NCI-H82 treated with DMSO at 0.1 percent for 48 hours (cell line): ENCODE results near the gene ERGIC1.
"Not testable (repeated sequence)": the region's sequence is repeated elsewhere in the genome, so short reads cannot be mapped to it uniquely, and the experiment has no call there.

Experiments used
- DNase-seq: peaks from one replicate; lab custom pipeline; 2025; ENCODE audit not compliant: unreplicated experiment; lab: John Stamatoyannopoulos, UW

Gene ERGIC1

GRCh38 chr5:172862165-172862801 is 28.2 kb downstream of the ERGIC1 start:
- DNase-seq: no peak

- DNase-seq: not testable (repeated sequence)
These were observed 30.1 kb downstream of the ERGIC1 start for GRCh38 chr5:172864171-172864570.

GRCh38 chr5:172864747-172865146 is 30.7 kb downstream of the ERGIC1 start:
- DNase-seq: no peak

DNA sequence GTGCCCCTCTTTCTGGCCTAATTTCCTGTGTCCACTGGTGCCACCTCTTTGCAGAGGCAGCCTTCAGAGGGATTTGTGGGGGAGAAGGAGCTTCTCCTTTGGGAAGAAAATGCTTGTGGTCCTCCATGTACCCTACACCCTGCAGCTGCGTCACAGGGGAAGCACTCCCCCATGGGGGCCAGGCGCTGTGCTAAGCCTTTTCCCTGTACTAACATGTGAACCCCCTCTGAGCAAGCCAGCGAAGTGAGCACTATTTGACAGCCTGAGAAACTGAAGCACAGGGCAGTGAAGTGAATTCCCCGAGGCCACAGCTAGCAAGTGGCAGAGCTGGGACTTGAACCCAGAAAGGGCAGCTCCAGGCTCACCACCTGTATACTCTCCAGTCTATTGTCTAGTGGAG is 32.3 kb downstream of the ERGIC1 start:
- no peak for DNase-seq

DNA sequence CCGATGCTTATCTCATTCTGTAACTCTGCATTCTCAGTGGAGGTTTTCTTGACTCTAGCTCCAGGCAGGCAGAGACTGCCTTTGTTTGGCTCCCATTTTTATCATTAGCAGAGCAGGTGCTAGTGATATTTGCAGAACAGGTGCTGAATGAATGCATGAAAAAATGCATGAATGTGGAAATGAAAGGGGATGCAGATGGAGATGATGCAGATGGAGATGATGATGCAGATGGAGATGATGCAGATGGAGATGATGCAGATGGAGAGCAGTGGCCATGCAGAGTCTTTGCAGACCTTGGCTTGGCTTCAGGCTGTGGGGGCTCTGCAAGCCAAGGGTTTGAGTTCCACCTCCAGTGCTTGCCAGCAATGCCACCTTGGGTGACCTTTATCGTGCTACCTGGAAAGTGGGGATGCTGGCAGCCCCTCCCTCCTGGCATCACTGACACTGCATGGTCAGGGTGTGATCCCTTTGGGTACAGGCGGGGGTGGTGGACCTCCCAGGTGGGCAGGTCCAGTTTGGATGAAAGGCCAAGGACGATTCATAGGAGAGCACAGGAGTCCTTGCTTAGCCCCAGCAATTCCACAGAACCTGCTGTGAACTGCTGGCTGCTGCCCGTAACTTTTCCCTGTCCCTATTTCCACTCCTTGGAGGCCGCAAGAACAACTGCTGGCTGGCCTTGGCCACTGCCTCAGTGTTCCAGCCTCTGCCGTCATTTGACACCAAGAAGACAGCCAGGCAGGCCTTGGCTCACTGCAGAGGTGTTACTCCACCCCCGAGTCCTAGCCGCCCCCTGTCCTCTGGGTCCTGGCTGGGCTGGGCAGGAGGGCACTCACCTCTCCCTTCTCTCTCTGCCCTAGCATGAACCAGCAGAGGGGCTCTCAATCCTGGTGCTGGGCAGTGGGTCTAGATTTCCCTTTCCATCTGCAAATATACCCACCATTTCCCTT is 33.0 kb downstream of the ERGIC1 start:
- DNase-seq: no peak

DNA sequence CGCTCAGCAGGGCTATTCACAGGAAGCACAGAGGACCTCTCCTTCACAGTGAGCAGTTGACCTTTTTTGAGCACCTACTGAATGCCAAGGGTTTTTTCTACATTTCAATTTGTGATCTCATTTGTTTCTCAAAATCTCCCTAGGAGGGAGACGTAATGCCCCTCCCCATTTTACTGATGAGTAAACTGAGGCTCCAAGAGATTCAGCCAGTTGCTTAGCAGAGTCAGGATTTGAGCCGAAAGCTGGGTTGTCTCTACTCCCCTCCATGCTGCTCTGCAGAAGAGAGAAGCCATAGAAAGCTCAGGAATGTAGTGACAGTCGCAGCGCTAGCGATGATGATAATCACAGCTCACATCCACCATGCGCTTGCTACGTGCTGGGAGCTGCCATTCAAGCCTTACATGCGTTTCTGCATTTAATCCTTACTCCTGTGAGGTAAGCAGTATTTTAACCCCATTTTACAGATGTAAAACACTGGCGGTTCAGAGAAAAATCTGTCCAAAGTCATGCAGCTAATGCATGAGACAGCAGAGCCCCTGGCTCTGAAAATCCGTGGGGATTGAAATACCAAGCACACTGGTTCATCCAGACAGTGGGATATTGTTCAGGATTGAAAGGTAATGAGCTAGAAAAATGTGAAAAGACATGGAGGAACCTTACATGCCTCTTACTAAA is 33.8 kb downstream of the ERGIC1 start:
- DNase-seq: no peak

DNA sequence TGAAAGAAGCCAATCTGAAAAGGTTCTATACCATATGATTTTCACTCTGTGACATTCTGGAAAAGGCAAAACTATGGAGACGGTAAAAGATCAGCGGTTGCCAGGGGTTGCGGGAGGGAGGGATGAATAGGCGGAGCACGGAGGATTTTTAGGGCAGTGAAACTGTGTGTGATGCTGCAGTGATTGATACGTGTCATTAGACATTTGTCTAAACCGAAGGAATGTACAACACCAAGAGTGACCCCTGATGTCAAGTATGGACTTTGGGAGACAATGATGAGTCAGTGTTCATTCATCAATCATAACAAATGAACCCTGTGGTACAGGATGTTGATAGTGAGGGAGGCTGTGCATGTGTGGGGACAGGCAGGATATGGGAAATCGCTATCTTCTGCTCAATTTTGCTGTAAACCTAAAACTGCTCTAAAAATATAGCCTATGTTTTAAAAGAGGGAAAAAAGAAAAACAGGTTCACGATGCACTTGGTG is 34.4 kb downstream of the ERGIC1 start:
- no peak for DNase-seq

- no peak for DNase-seq
These were observed 35.0 kb downstream of the ERGIC1 start for GRCh38 chr5:172868924-172869591.

DNA sequence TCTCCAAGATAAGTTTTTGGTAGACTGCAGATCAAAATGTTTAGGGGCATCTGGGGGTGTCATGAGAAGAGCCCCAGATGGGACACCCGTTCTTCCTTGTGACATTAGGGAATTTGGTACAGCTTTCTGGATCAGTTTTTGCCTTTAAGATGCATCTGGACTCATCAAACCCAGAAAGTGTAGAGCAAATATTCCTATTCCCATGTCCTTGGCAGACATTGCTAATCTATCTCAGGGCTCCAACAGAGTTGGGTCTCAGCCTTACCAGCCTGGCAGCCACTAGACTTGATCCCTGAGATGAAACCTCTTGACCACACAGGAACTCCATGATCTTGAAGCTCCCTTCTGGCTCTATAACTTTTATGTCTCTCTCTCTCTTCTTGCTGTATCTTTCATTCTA is 35.6 kb downstream of the ERGIC1 start:
- DNase-seq: no peak

DNA sequence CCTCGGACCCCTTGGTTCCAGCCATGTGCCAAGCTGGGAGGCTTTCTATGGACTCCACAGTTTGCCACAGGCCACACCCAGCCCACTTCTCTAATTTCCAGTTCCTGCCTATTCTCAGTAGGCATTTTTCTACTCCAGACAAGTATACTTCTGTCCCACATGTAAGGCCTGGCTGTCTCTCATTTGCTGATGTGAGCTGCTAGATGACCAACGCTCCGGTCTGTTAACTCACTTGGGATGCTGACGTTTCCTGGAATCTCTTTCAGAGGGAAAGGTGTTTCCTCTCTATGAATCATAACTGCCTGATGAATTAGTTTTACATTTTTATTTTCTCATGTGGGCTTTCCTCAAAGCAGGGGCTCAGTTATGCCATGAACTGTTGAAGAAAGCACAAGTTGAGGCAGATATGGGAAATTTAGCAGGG is 36.3 kb downstream of the ERGIC1 start:
- DNase-seq: no peak

DNA sequence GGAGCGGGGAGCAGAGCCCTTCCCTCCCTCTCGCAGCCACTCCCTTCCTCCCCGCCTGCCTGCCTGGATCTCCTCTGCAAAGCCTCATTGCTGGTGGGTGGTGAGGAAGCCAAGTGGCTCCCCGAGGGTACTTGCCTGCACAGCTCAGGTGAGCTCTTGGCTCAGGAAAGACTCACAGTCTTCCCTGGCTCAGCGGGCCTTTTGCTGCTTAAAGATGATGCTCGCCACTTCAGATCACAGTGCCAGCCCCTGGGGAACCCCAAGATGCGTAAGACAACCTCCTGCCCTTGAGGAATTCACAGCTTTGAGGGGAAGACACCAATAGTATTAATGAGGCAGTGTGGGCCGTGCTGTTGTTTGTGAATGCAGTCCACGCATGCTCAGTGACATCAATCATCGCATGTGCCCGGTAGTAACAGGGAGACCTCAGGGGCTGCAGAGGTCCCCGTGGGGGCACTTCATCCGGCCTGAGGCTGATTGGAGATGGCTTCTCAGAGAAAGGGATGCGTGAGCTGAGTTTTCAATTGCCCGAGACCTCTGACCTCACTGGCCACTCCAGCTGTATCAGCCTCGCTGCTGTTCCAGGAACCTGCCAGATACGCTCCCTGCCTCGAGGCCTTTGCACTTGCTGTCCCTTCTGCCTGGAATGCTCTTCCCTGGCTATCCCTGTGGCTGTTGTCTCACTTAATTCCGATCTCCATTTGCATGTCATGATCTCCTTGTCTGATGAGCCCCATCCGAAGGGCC is 36.8 kb downstream of the ERGIC1 start:
- DNase-seq: no peak

GRCh38 chr5:172871536-172871935 is 37.5 kb downstream of the ERGIC1 start:
- no peak for DNase-seq

DNA sequence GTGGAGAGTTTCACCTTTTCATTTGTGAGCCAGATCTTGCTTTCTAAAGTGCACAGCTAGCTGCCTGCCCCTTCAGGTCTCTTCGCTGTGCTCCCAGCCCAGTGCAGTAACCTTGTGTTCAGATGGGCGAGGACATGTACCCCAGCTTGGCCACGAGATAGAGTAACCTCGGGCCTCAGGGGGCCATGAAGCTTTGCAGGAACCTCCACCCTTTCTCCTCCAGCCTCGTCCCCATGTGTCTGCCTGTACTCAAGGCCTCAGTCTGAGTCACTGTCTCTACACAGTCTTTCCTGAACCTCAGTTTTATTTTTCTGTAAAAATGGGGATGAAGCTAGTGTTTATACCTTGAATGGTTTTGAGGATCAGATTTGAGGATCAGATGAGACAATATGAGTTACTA is 37.9 kb downstream of the ERGIC1 start:
- no peak for DNase-seq

GRCh38 chr5:172872997-172873491 is 39.0 kb downstream of the ERGIC1 start:
- DNase-seq: no peak

GRCh38 chr5:172873513-172873912 is 39.5 kb downstream of the ERGIC1 start:
- DNase-seq: no peak

DNA sequence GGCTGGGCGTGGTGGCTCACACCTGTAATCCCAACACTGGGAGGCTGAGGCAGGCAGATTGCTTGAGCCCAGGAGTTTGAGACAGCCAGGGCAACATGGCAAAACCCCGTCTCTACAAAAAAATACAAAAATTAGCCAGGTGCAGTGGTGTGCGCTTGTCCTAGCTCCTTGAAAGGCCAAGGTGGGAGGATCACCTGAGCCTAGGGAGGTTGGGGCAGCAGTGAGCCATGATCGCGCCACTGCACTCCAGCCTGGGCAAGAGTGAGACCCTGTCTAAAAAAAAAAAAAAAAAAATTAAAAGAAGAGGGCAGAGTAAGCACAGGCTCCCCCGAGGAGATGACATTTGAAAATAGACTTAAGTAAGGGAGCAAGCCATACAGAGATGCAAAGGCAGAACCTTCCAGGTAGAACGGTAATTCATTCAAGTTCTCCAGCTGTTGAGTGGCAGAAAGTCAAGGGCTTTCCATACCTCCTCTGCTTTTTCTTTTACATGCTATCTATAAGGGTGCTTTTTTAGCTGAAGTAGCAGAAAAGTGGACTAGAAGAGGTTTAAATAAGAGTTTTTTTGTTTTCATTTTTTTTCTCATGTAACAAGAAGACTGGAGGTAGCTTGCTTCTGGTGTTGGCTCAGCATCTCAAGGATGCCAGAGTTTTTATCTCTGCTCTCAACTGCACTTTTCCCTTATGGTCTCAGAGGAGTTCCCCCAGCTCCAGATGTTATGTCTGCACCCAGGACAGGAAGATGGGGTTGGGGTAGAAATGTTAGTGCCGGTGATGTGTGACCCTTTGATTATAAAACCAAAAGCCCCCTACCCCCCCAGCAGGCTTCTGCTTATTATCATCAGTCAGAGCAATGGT is 40.8 kb downstream of the ERGIC1 start:
- no peak for DNase-seq

- no peak for DNase-seq
These were observed 41.6 kb downstream of the ERGIC1 start for GRCh38 chr5:172875505-172876279.

- DNase-seq: no peak
These were observed 42.5 kb downstream of the ERGIC1 start for GRCh38 chr5:172876578-172876977.
